Panc1 (cell line): Measurements from ENCODE around the gene PARVB. TPM values are rescaled to one million over a fixed set of nuclear protein-coding genes. Genes with fewer than 3 reads are reported as not detected.

Experiments used
- ATAC-seq: fragments of 200-7000 bp; cut with Tn5 transposase; 2 replicates; pipeline ENCODE4 v1.9.1; 2020; ENCODE audit warnings: mild to moderate bottlenecking, moderate library complexity
- BruUV-seq: library from RNA; stranded (reverse); fragments of 400-500 nt; replicated peaks from 2 replicates; lab custom pipeline; 2021; lab: Mats Ljungman, UMichigan
- CTCF ChIA-PET: fragments of 300-600 bp; sonication (Branson Sonifier 250); formaldehyde crosslinking; loops from one replicate; lab custom pipeline; 2022; ENCODE audit warnings: antibody characterized with exemption; lab: Charles Lee
- POLR2A ChIA-PET: fragments of 300-600 bp; sonication (Branson Sonifier 250); formaldehyde crosslinking; loops from one replicate; lab custom pipeline; 2022; ENCODE audit warnings: antibody characterized with exemption; lab: Charles Lee
- DNase-seq: peaks from one replicate; pipeline ENCODE4 v3.0.0-alpha.2; 2010; ENCODE audit warnings: low read depth, low spot score
- H3K27ac ChIP-seq: 2 replicates; pipeline ENCODE4 v1.5.1; 2011; ENCODE audit warnings: mild to moderate bottlenecking, low read length, inconsistent platforms
- H3K27me3 ChIP-seq: fragments of 200-500 bp; sonication (Bioruptor generic); 2 replicates; pipeline ENCODE4 v1.6.0; 2014; ENCODE audit warnings: low read length, inconsistent platforms; ENCODE audit not compliant: control insufficient read depth, insufficient read depth
- H3K36me3 ChIP-seq: fragments of 200-500 bp; sonication (Bioruptor generic); 2 replicates; pipeline ENCODE4 v1.5.1; 2014; ENCODE audit warnings: inconsistent platforms, mild to moderate bottlenecking, low read length, moderate library complexity; ENCODE audit not compliant: control insufficient read depth, insufficient read depth
- H3K4me1 ChIP-seq: 2 replicates; pipeline ENCODE4 v1.5.1; 2011; ENCODE audit warnings: inconsistent platforms, mild to moderate bottlenecking, low read length, moderate library complexity; ENCODE audit not compliant: control insufficient read depth, insufficient read depth
- H3K4me3 ChIP-seq, 2 experiments: 2 replicates each; pipeline ENCODE4 v1.5.1; 2011 to 2012; ENCODE audit warnings: low read depth in 2 of 2, low read length in 2 of 2, mild to moderate bottlenecking in 2 of 2, inconsistent platforms in 1 of 2, moderate library complexity in 1 of 2
- H3K9me3 ChIP-seq: fragments of 200-500 bp; sonication (Bioruptor generic); 2 replicates; pipeline ENCODE4 v1.5.1; 2014; ENCODE audit warnings: low read depth, mild to moderate bottlenecking, inconsistent platforms, low read length, moderate library complexity; ENCODE audit not compliant: control insufficient read depth, insufficient read depth
- CTCF ChIP-seq: fragments of 450-650 bp; IDR thresholded peaks from 2 replicates; pipeline ENCODE4 v1.5.1; 2017; ENCODE audit warnings: mild to moderate bottlenecking
- POLR2AphosphoS5 ChIP-seq: IDR thresholded peaks from 2 replicates; pipeline ENCODE4 v1.6.1; 2012; ENCODE audit warnings: mild to moderate bottlenecking, low read depth, low read length, moderate library complexity
- REST ChIP-seq, 2 experiments: IDR thresholded peaks; 2 replicates each; pipeline ENCODE4 v1.6.1; 2011 to 2012; ENCODE audit warnings: low read depth in 2 of 2, control low read depth in 1 of 2, low read length in 1 of 2, mild to moderate bottlenecking in 1 of 2, moderate library complexity in 1 of 2; ENCODE audit not compliant: insufficient read depth in 1 of 2
- SIN3A ChIP-seq: IDR thresholded peaks from 2 replicates; pipeline ENCODE4 v1.6.1; 2012; ENCODE audit warnings: low read depth, mild to moderate bottlenecking, low read length, moderate library complexity, borderline replicate concordance; ENCODE audit not compliant: insufficient read depth
- TCF7L2 ChIP-seq: IDR thresholded peaks from 2 replicates; pipeline ENCODE4 v1.6.1; 2011; ENCODE audit warnings: mild to moderate bottlenecking, low read depth, low read length, inconsistent platforms
- in situ Hi-C: cut with HindIII; loops from 2 replicates; pipeline ENCODE4 v1.10.0; 2016; ENCODE audit warnings: low sequenced_read_pairs, low pct_unique_long_range_greater_than_20kb
- intact Hi-C: fragments of 100-400 bp; cut with micrococcal nuclease; formaldehyde crosslinking; loops from one replicate; pipeline ENCODE4 v1.10.0; 2022; ENCODE audit not compliant: unreplicated experiment
- total RNA-seq: library from RNA; stranded (reverse); gene quantifications from one replicate; pipeline ENCODE4 v1.2.1, GENCODE V29; 2021; ENCODE audit not compliant: unreplicated experiment

The PARVB gene
- total RNA-seq, 1 experiment from 2014 or later = 28.1 TPM

- no peak overlapping the region for H3K27ac ChIP-seq
- no peaks in the 10 kb centered on the region for H3K4me1 ChIP-seq
- no peak for TF ChIP-seq CTCF
- no peak for TF ChIP-seq SIN3A
- no peak for TF ChIP-seq TCF7L2
- no peak for TF ChIP-seq REST (IDR thresholded peaks at IDR 0.05; ENCODE audit: insufficient read depth in 1 of 2, low read depth in 2 of 2, low read length in 1 of 2)
- no peak for TF ChIP-seq POLR2AphosphoS5
- ChIA-PET CTCF (no interaction called here), POLR2A (interaction anchor here (1.0 kb wide), 1 partner anchor 74 kb away, joined by 10 read pairs; no protein-coding TSS in a partner anchor)
- no peaks in the 10 kb centered on the region for H3K9me3 ChIP-seq
- DNase-seq (no peak), ATAC-seq (no peak)
- no peaks in the 10 kb centered on the region for H3K36me3 ChIP-seq
- BruUV-seq = no TSS peak
- intact Hi-C loops (no loop called here), in situ Hi-C loops (no loop called here)
- no peaks in the 10 kb centered on the region for H3K27me3 ChIP-seq
- H3K4me3 ChIP-seq = no peak overlapping the region
These were observed 73.3 kb downstream of the PARVB start for GRCh38 chr22:44097263-44098020.

- H3K4me3 ChIP-seq = no peak overlapping the region
- ChIA-PET CTCF (no interaction called here), POLR2A (no interaction called here)
- DNase-seq (no peak), ATAC-seq (no peak)
- H3K27me3 ChIP-seq = no peaks in the 10 kb centered on the region
- no peak for TF ChIP-seq REST (IDR thresholded peaks at IDR 0.05; ENCODE audit: insufficient read depth in 1 of 2, low read depth in 2 of 2, low read length in 1 of 2)
- TF ChIP-seq POLR2AphosphoS5 = no peak
- TF ChIP-seq CTCF = no peak
- TF ChIP-seq TCF7L2 = no peak
- TF ChIP-seq SIN3A = no peak
- in situ Hi-C loops = no loop called here
- H3K4me1 ChIP-seq = no peaks in the 10 kb centered on the region
- intact Hi-C loops = no loop called here
- H3K9me3 ChIP-seq = no peaks in the 10 kb centered on the region
- no peak overlapping the region for H3K27ac ChIP-seq
- no peaks in the 10 kb centered on the region for H3K36me3 ChIP-seq
- BruUV-seq = no TSS peak
These were observed 74.1 kb downstream of the PARVB start for GRCh38 chr22:44098021-44098739.
